ENCODE results near the gene LIN37.

Gene LIN37

GRCh38 chr19:35796645-35797542, 48.5 kb downstream of the LIN37 start:
- H3K27me3 Mint-ChIP-seq: peaks cover 64% of the 10 kb centered on the region
- H3K4me3 Mint-ChIP-seq: no peak overlapping the region
- H3K4me1 Mint-ChIP-seq: no peaks in the 10 kb centered on the region
- no peak overlapping the region for H3K27ac Mint-ChIP-seq
- no peak for DNase-seq
- CTCF ChIA-PET: no interaction called here
- no peaks in the 10 kb centered on the region for H3K36me3 Mint-ChIP-seq
- no peaks in the 10 kb centered on the region for H3K9me3 Mint-ChIP-seq

DNA sequence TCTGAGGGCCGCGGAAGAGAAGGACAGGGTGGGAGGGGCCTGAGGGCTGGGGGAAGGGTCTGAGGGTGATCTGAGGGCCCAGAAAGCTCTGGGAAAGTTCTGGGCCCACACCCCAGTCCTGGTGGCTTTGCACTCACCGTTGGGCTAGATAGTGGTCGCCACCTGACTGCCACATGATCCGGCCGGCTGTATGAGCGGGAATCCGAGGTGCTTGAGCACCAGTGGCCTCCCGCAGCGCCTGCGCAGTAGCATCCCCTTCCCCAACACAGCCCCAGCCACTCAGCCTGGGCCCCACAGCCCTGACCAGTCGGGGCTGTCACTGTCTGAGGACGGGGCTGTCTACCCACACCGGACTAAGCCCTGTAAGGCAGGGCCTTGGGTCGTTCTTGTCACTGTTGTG, 49.3 kb downstream of the LIN37 start:
- DNase-seq: no peak
- H3K36me3 Mint-ChIP-seq: no peaks in the 10 kb centered on the region
- H3K9me3 Mint-ChIP-seq: no peaks in the 10 kb centered on the region
- H3K27ac Mint-ChIP-seq: no peak overlapping the region
- peaks cover 64% of the 10 kb centered on the region for H3K27me3 Mint-ChIP-seq
- H3K4me3 Mint-ChIP-seq: no peak overlapping the region
- H3K4me1 Mint-ChIP-seq: no peaks in the 10 kb centered on the region
- CTCF ChIA-PET: no interaction called here

DNA sequence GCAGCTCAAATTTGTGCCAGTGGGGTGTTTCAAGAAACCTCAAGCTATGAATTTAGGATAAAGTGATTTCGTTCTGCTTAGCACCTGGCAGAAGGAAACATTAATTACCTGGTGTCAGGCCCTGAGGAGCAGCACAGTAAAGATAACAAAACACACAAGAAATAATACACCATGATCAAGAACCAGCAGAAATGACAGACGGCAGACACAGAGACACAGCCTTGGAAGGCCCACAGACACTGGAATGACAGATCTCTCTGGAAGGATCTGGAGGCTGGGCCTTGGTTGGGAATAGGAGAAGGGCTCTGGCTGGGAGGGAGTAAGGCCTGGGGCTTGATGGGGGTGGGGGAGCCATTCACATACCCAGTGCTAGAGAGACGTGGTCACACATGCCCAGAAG, 53.5 kb downstream of the LIN37 start:
- no peak for DNase-seq
- Mint-ChIP-seq H3K4me1 (peaks cover 7% of the 10 kb centered on the region), H3K27ac (no peak overlapping the region), H3K9me3 (no peaks in the 10 kb centered on the region), H3K27me3 (peaks cover 49% of the 10 kb centered on the region), H3K36me3 (no peaks in the 10 kb centered on the region), H3K4me3 (no peak overlapping the region)
- CTCF ChIA-PET: interaction anchor here (1.1 kb wide), 1 partner anchor 18 kb away, joined by 5 read pairs; no protein-coding TSS in a partner anchor
